Measurements from ENCODE around the gene DHX40.

Gene DHX40

DNA sequence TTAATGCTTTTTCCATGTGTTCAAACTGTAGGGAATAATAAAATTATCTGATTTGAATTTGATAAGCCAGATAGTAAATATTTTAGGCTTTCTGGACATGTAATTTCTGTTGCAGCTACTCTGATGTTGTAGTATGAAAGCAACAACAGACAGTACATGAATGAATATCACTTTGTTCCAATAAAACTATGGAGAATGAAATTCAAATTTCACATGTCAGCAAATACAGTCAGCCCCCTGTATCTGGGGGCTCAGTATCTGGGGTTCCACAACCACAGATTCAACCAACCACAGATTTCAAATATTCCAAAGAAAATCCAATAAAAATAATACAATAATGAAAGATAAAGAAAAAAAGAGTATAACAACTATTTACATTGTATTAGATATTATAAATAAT, 46.1 kb downstream of the DHX40 start:
- H3K36me3 ChIP-seq: peaks cover 42% of the 10 kb centered on the region
- no peak for TF ChIP-seq CTCF (IDR thresholded peaks at IDR 0.05; ENCODE audit: low read depth, low read length)
- no peaks in the 10 kb centered on the region for H3K27me3 ChIP-seq (ENCODE audit: insufficient read depth, low read depth, severe bottlenecking)
- H3K27ac ChIP-seq: no peak overlapping the region
- DNase-seq: no peak
- H3K4me3 ChIP-seq (ENCODE audit: low read depth, low read length): no peak overlapping the region
- H3K9me3 ChIP-seq (ENCODE audit: severe bottlenecking): no peaks in the 10 kb centered on the region

DNA sequence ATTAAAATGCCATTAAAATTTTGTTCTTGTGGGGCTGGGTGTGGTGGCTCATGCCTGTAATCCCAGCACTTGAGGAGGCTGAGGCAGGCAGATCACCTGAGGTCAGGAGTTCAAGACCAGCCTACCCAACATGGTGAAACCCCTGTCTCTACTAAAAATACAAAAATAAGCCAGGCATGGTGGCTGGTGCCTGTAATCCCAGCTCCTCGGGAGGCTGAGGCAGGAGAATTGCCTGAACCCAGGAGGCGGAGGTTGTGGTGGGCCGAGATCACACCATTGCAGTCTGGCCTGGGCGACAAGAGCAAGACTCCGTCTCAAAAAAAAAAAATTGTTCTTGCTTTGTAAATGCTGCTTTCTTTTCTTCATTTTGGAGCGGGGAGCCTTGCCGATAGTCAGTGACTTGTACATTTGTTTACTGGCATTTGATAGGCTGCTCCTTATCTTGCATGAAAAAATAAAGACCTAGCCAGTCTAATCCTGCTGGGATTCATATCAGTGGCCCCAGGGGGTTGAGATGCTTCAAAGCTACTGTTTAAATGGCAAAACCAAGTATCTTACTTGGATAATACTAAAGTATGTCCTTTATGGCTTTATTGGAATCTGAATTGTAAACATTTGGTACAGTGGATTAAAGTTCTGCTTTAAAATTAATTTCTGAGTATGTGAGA, 51.0 kb downstream of the DHX40 start:
- DNase-seq: no peak
- H3K27ac ChIP-seq: no peak overlapping the region
- peaks cover 7% of the 10 kb centered on the region for H3K36me3 ChIP-seq
- no peak overlapping the region for H3K4me3 ChIP-seq (ENCODE audit: low read depth, low read length)
- H3K9me3 ChIP-seq (ENCODE audit: severe bottlenecking): no peaks in the 10 kb centered on the region
- TF ChIP-seq CTCF (IDR thresholded peaks at IDR 0.05; ENCODE audit: low read depth, low read length): no peak
- H3K27me3 ChIP-seq (ENCODE audit: insufficient read depth, low read depth, severe bottlenecking): no peaks in the 10 kb centered on the region

- no peak for DNase-seq
- Histone ChIP-seq H3K27me3 (ENCODE audit: insufficient read depth, low read depth, severe bottlenecking) (no peaks in the 10 kb centered on the region), H3K27ac (no peak overlapping the region), H3K4me3 (ENCODE audit: low read depth, low read length) (no peak overlapping the region), H3K36me3 (peaks cover 5% of the 10 kb centered on the region), H3K9me3 (ENCODE audit: severe bottlenecking) (no peaks in the 10 kb centered on the region)
- TF ChIP-seq CTCF (IDR thresholded peaks at IDR 0.05; ENCODE audit: low read depth, low read length): no peak
These were observed 51.8 kb downstream of the DHX40 start for GRCh38 chr17:59617156-59617732.

DNA sequence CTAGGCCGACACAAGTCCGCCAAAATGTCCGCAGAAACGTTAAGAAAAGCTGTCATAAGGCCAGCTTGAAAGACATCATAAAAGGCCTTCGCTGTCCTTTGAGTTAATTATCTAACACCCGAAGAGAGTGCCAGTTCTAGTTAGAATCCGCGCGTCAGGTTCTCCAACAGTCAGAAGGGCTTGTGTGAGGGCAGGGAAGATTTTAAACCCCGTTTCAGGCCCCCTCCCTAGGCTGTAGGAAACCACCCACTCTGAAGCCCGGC, 53.6 kb downstream of the DHX40 start:
- no peak for DNase-seq
- Histone ChIP-seq H3K27me3 (ENCODE audit: insufficient read depth, low read depth, severe bottlenecking) (no peaks in the 10 kb centered on the region), H3K27ac (peak overlapping the region; percentile 99), H3K36me3 (peaks cover 10% of the 10 kb centered on the region), H3K9me3 (ENCODE audit: severe bottlenecking) (no peaks in the 10 kb centered on the region), H3K4me3 (ENCODE audit: low read depth, low read length) (peak overlapping the region; percentile 96)
- TF ChIP-seq CTCF (IDR thresholded peaks at IDR 0.05; ENCODE audit: low read depth, low read length): no peak

DNA sequence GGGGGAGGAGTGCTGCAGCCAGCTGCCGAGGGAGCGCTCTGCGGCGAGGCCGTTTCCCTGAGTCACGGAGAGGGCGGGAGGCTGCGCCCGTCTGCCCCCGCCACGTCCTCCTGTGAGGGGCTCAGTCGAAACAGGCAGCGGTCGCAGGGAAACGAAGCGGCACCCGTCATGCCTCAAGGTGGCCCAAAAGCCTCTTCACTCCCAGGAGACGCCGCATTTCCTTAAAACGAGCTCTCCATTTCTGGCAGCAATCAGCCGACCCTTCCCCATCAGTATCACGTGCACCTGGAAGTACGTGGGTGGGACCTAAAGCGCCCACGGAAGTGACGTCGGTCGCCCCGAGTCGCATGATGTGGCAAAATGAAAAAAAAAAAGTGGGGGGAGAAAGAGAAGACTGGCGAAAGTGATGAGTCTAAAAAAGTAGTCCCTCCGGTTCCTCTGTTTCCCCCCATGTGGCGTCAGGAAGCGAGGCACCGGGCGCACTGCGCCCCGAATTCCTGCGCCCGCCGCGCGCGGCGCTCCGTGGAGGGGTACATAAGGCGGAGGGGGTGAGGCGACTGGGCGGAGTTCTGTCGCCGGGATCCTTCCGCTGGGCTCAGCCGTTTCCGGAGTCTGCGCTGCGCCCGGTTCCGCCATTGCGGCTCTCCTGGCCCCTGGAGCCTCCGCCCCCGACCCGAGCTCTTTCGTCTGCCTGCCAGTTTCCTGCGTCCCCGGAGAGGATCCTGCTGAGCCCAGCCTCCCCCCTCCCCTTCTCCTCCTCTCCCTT, 54.1 kb downstream of the DHX40 start, which contains the start of gene CLTC:
CLTC (plus strand) TSS at position 598 of the 766 bp plus-strand sequence. CDS start 237 bp downstream, outside the sequence.
- H3K9me3 ChIP-seq (ENCODE audit: severe bottlenecking): no peaks in the 10 kb centered on the region
- peak within 1 kb of the TSS; percentile 96 for H3K4me3 ChIP-seq (ENCODE audit: low read depth, low read length)
- peaks cover 11% of the 10 kb centered on the region for H3K36me3 ChIP-seq
- no peak for TF ChIP-seq CTCF (IDR thresholded peaks at IDR 0.05; ENCODE audit: low read depth, low read length)
- peak; percentile 95 for DNase-seq
- no peaks in the 10 kb centered on the region for H3K27me3 ChIP-seq (ENCODE audit: insufficient read depth, low read depth, severe bottlenecking)
- H3K27ac ChIP-seq: peak within 1 kb of the TSS; percentile 99
